ENCODE data around the gene ROBO3. TPM values are rescaled to one million over a fixed set of nuclear protein-coding genes. Genes with fewer than 3 reads are reported as not detected.

ROBO3 gene
- total RNA-seq, 1 experiment from 2014 or later: 30.7 TPM

GRCh38 chr11:124887667-124888013, 22.4 kb downstream of the ROBO3 start:
- H3K27me3 ChIP-seq (ENCODE audit: insufficient read depth, low read length): 0 out of 2 replicates have a peak, but pooled peaks cover 3% of the 10 kb centered on the region
- no peaks in the 10 kb centered on the region for H4K20me1 ChIP-seq (ENCODE audit: insufficient read depth)
- no peak for TF ChIP-seq POLR2AphosphoS5 (IDR thresholded peaks at IDR 0.05; ENCODE audit: low read depth, low read length)
- TF ChIP-seq MAX (IDR thresholded peaks at IDR 0.05): no peak
- TF ChIP-seq EGR1 (IDR thresholded peaks at IDR 0.05; ENCODE audit: low read depth): no peak
- TF ChIP-seq YY1 (IDR thresholded peaks at IDR 0.05; ENCODE audit: extremely low read depth, insufficient replicate concordance, low read depth, low read length): no peak
- no peak for TF ChIP-seq SP1 (IDR thresholded peaks at IDR 0.05; ENCODE audit: low read depth)
- no peak for TF ChIP-seq CEBPB (IDR thresholded peaks at IDR 0.05; ENCODE audit: low read depth)
- no peak for TF ChIP-seq ZFX (IDR thresholded peaks at IDR 0.05)
- TF ChIP-seq ZNF274 (IDR thresholded peaks at IDR 0.05; ENCODE audit: low read depth, low read length): no peak
- no peak for TF ChIP-seq ELF1 (IDR thresholded peaks at IDR 0.05; ENCODE audit: borderline replicate concordance, low read depth)
- TF ChIP-seq SRF (IDR thresholded peaks at IDR 0.05; ENCODE audit: low read depth): no peak
- H3K36me3 ChIP-seq (ENCODE audit: control insufficient read depth in 1 of 2, insufficient read depth in 2 of 2, low read length in 2 of 2): no peaks in the 10 kb centered on the region
- intact Hi-C loops (cut with micrococcal nuclease): no loop called here
- H3K9me2 ChIP-seq (ENCODE audit: insufficient read depth): no peaks in the 10 kb centered on the region
- ChIA-PET RAD21 (ENCODE audit: low non-redundant PET in 1 of 2, low total read pairs in 2 of 2, uncharacterized antibody in 2 of 2, unreplicated experiment in 2 of 2) (no interaction called here), CTCF (interaction anchor here (1.9 kb wide), 1 partner anchor 12 kb away, joined by 8 read pairs; no protein-coding TSS in a partner anchor), POLR2A (no interaction called here)
- H3K27ac ChIP-seq (ENCODE audit: low read depth, low read length): no peak overlapping the region
- no peak overlapping the region for H2AFZ ChIP-seq (ENCODE audit: low read depth, low read length, poor library complexity, severe bottlenecking)
- no peak for DNase-seq (ENCODE audit: low read depth, low spot score)
- H3K4me1 ChIP-seq (ENCODE audit: control insufficient read depth in 1 of 2, insufficient read depth in 2 of 2, low read length in 2 of 2): no peaks in the 10 kb centered on the region
- no TSS peak for BruUV-seq (replicated peaks)
- no peak overlapping the region for H3K4me2 ChIP-seq (ENCODE audit: low read length)
- H3K9me3 ChIP-seq (ENCODE audit: control insufficient read depth in 1 of 2, insufficient read depth in 1 of 2, low read depth in 1 of 2, low read length in 2 of 2): no peaks in the 10 kb centered on the region
- no peak overlapping the region for H3K9ac ChIP-seq (ENCODE audit: low read length)
- H3K4me3 ChIP-seq (replicated peaks in 1 of 2; ENCODE audit: low read depth in 1 of 2, low read length in 2 of 2): no peak overlapping the region
- ATAC-seq: no peak
- H3K79me2 ChIP-seq (ENCODE audit: insufficient read depth, low read length): no peaks in the 10 kb centered on the region

DNA sequence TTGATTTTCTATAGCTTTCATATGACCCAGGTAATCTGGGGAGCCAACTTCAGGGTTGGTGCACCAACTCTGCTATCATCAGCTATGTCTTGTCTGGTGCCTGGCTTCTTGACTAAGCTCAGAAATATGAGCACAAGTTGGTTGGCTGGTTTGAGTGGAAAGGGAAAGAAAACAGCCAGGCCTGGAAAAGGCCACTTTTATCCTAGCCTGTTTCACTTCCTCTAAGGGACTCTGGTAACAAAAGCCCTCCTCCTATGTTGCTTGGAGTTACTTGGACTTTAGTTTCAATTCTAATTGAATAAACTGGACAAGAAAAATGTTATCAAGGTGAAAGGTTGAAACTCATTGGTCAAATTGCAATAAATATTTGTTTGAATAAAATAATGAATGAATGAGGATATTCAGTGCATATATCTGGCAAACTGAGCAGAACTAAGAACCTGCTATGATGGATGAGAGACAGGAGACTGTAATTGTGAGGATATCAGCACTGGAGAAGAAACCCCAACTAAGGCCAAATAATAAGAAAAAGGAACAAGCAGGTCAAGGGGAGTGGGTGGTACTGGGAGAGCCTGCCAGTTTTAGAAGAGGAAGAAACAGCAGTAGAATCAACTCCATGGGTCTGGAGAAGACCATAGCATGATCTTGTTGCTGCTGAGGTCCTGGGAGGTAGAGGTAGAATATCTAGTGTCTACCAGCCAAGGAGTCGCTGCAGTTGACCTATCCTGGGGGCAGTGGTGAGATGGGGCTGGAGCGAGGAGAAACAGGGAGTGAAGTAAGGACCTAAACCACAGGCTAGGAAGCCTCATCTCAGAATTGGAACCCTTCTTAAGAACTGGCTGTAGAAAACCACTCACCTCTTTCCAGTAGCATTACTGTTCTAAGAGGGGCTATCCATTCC, 24.2 kb downstream of the ROBO3 start:
- H3K4me2 ChIP-seq (ENCODE audit: low read length): no peak overlapping the region
- H3K36me3 ChIP-seq (ENCODE audit: control insufficient read depth in 1 of 2, insufficient read depth in 2 of 2, low read length in 2 of 2): no peaks in the 10 kb centered on the region
- CTCF ChIA-PET: interaction anchor here (1.0 to 1.6 kb wide), 2 partner anchors 13 kb away, joined by 5 read pairs; no protein-coding TSS in a partner anchor
- H3K9ac ChIP-seq (ENCODE audit: low read length): no peak overlapping the region
- POLR2A ChIA-PET: no interaction called here
- DNase-seq (ENCODE audit: low read depth, low spot score) (no peak), ATAC-seq (no peak)
- no TSS peak for BruUV-seq (replicated peaks)
- 0 out of 2 replicates have a peak, but pooled peaks cover 3% of the 10 kb centered on the region for H3K27me3 ChIP-seq (ENCODE audit: insufficient read depth, low read length)
- H3K9me2 ChIP-seq (ENCODE audit: insufficient read depth): no peaks in the 10 kb centered on the region
- no peaks in the 10 kb centered on the region for H3K79me2 ChIP-seq (ENCODE audit: insufficient read depth, low read length)
- H3K9me3 ChIP-seq (ENCODE audit: control insufficient read depth in 1 of 2, insufficient read depth in 1 of 2, low read depth in 1 of 2, low read length in 2 of 2): no peaks in the 10 kb centered on the region
- H4K20me1 ChIP-seq (ENCODE audit: insufficient read depth): no peaks in the 10 kb centered on the region
- H3K4me1 ChIP-seq (ENCODE audit: control insufficient read depth in 1 of 2, insufficient read depth in 2 of 2, low read length in 2 of 2): no peaks in the 10 kb centered on the region
- no peak overlapping the region for H3K4me3 ChIP-seq (replicated peaks in 1 of 2; ENCODE audit: low read depth in 1 of 2, low read length in 2 of 2)
- H2AFZ ChIP-seq (ENCODE audit: low read depth, low read length, poor library complexity, severe bottlenecking): no peak overlapping the region
- intact Hi-C loops (cut with micrococcal nuclease): no loop called here
- no peak overlapping the region for H3K27ac ChIP-seq (ENCODE audit: low read depth, low read length)
- RAD21 ChIA-PET (ENCODE audit: low non-redundant PET in 1 of 2, low total read pairs in 2 of 2, uncharacterized antibody in 2 of 2, unreplicated experiment in 2 of 2): no interaction called here
- TF ChIP-seq ATF3 (IDR thresholded peaks at IDR 0.05) (no peak), ZNF274 (IDR thresholded peaks at IDR 0.05; ENCODE audit: low read depth, low read length) (no peak), CBX3 (IDR thresholded peaks at IDR 0.05; ENCODE audit: low read depth) (no peak), EZH2phosphoT487 (IDR thresholded peaks at IDR 0.05; ENCODE audit: borderline replicate concordance) (no peak), TCF7L2 (IDR thresholded peaks at IDR 0.05; ENCODE audit: borderline replicate concordance, extremely low read depth, insufficient read depth, insufficient read length) (no peak), ZFX (IDR thresholded peaks at IDR 0.05) (no peak), EGR1 (IDR thresholded peaks at IDR 0.05; ENCODE audit: low read depth) (no peak), POLR2A (IDR thresholded peaks at IDR 0.05; ENCODE audit: borderline replicate concordance, extremely low read depth, insufficient read depth, insufficient read length) (no peak), FOSL1 (IDR thresholded peaks at IDR 0.05; ENCODE audit: low read depth) (no peak), MAX (IDR thresholded peaks at IDR 0.05) (no peak), SIN3A (IDR thresholded peaks at IDR 0.05; ENCODE audit: low read depth) (no peak), RAD21 (IDR thresholded peaks at IDR 0.05; ENCODE audit: low read depth) (no peak), EZH2 (IDR thresholded peaks at IDR 0.05) (no peak), POLR2AphosphoS5 (IDR thresholded peaks at IDR 0.05; ENCODE audit: low read depth, low read length) (no peak)
